NB4 (cell line): ENCODE results near the gene IL21R.

Experiments used
- DNase-seq: peaks from one replicate; pipeline ENCODE4 v3.0.0; 2010; ENCODE audit warnings: low read depth
- H3K4me3 ChIP-seq: one replicate; pipeline ENCODE4 v1.5.1; 2011; ENCODE audit warnings: mild to moderate bottlenecking, low read depth, low read length, moderate library complexity
- CTCF ChIP-seq: IDR thresholded peaks from one replicate; pipeline ENCODE4 v1.5.1; 2012; ENCODE audit warnings: low read depth, low read length
- MAX ChIP-seq: IDR thresholded peaks from 2 replicates; pipeline ENCODE4 v1.6.1; 2011; ENCODE audit warnings: low read depth, low read length
- MYC ChIP-seq: IDR thresholded peaks from 2 replicates; pipeline ENCODE4 v1.6.1; 2011; ENCODE audit warnings: low read depth, low read length
- POLR2A ChIP-seq: IDR thresholded peaks from 2 replicates; pipeline ENCODE4 v1.6.1; 2011; ENCODE audit warnings: mild to moderate bottlenecking; ENCODE audit not compliant: insufficient read length; ENCODE audit errors: extremely low read depth

The IL21R gene

GRCh38 chr16:27482397-27483087, 80.6 kb downstream of the IL21R start:
- no peak overlapping the region for H3K4me3 ChIP-seq
- TF ChIP-seq CTCF (no peak), POLR2A (no peak), MYC (no peak), MAX (no peak)
- DNase-seq: no peak

DNA sequence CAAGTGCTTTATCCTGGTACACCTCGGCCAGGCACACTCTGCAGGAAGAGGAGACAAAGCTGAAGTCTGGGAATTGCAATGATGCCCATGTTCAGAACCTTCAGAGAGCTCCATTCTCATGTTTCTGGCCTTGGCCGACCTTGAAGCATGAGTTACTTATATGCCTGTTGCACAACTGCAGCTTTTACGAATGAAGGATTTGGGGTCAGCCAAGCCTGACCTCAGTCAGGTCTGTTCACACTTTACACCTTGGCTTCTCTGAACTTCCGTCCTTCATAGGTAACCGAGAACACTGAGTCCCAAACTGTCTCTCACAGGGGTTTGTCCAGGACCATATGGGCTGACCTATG, 81.1 kb downstream of the IL21R start:
- H3K4me3 ChIP-seq: no peak overlapping the region
- TF ChIP-seq MYC (no peak), MAX (no peak), POLR2A (no peak), CTCF (no peak)
- DNase-seq: no peak

- H3K4me3 ChIP-seq: no peak overlapping the region
- no peak for TF ChIP-seq MAX
- TF ChIP-seq MYC: no peak
- no peak for TF ChIP-seq CTCF
- no peak for DNase-seq
Observed at GRCh38 chr16:27483624-27484023, 81.7 kb downstream of the IL21R start.

GRCh38 chr16:27485126-27485525, 83.2 kb downstream of the IL21R start:
- H3K4me3 ChIP-seq: no peak overlapping the region
- TF ChIP-seq MAX (no peak), MYC (no peak), POLR2A (no peak), CTCF (no peak)
- DNase-seq: no peak

DNA sequence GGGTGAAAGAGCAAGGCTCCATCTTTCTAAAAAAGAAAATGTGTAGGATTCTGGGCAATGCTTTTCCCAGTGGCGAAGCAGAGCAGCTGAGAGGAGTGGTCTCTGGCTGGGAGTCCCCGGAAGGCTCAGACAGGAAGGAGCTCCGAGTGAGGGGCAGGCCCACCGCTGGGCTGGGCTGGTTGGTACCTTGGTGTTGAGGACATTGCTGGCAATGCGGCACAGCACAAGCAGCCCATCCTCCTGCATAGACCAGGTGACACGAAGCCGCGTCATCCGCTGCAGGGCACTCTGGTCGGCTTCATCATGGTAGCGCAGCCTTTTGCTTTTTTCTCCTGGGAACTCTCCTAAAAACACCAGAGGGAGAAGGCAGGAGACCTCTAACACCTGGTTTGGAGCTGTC, 83.8 kb downstream of the IL21R start:
- TF ChIP-seq MYC (no peak), CTCF (no peak), POLR2A (no peak), MAX (no peak)
- no peak overlapping the region for H3K4me3 ChIP-seq
- DNase-seq: no peak

DNA sequence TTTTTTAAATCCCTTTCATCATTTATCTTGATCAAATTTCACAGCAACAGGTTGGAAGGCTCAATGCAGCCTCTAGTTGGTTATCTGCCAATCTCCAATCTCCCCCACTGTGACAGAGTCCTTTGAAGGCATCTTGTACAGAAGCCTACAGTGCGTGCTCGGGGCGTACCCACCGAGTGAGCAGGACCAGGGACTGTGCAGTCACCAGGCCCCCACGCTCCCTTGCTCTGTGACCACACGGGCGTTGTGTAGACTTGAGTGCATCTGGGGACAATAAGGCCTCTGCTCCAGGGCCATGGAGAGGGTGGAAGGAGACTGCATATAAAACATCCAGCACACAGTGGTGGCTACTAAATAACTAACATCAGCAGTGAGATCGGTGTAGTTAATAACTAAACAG, 84.4 kb downstream of the IL21R start:
- TF ChIP-seq CTCF: no peak
- no peak for TF ChIP-seq MYC
- TF ChIP-seq MAX: no peak
- no peak for TF ChIP-seq POLR2A
- no peak overlapping the region for H3K4me3 ChIP-seq
- no peak for DNase-seq
